ENCODE measurements around the gene HOXA6.

GRCh38 chr7:27179030-27179429 lies 31.5 kb upstream of the HOXA6 start:
- TF ChIP-seq TOE1 (IDR thresholded peaks at IDR 0.05; ENCODE audit: borderline replicate concordance) (no peak), TOE1 (CRISPR knock-in tag; IDR thresholded peaks at IDR 0.05; ENCODE audit: borderline replicate concordance, low read depth) (no peak), BRD4 (IDR thresholded peaks at IDR 0.05) (no peak), FOXO4 (CRISPR knock-in tag; IDR thresholded peaks at IDR 0.05) (no peak)
